Osteocyte (in vitro differentiated cells): ENCODE data around the gene P4HTM. TPM values are rescaled to one million over a fixed set of nuclear protein-coding genes. Genes with fewer than 3 reads are reported as not detected.

Source experiments
- DNase-seq: peaks from one replicate; pipeline ENCODE4 v3.0.0; 2021; ENCODE audit warnings: mixed read lengths; ENCODE audit not compliant: unreplicated experiment; ENCODE audit errors: extremely low spot score
- H3K27ac Mint-ChIP-seq: one replicate; pipeline ENCODE4 v1.8.0; 2021; ENCODE audit warnings: mild to moderate bottlenecking, mixed read lengths; ENCODE audit not compliant: unreplicated experiment
- H3K27me3 Mint-ChIP-seq: one replicate; pipeline ENCODE4 v1.8.0; 2021; ENCODE audit warnings: mixed read lengths; ENCODE audit not compliant: unreplicated experiment
- H3K36me3 Mint-ChIP-seq: one replicate; pipeline ENCODE4 v1.8.0; 2021; ENCODE audit warnings: mixed read lengths; ENCODE audit not compliant: unreplicated experiment
- H3K4me1 Mint-ChIP-seq: one replicate; pipeline ENCODE4 v1.8.0; 2021; ENCODE audit warnings: mixed read lengths; ENCODE audit not compliant: unreplicated experiment
- H3K4me3 Mint-ChIP-seq: one replicate; pipeline ENCODE4 v1.8.0; 2021; ENCODE audit warnings: mild to moderate bottlenecking, moderate library complexity, mixed read lengths; ENCODE audit not compliant: unreplicated experiment
- H3K9me3 Mint-ChIP-seq: one replicate; pipeline ENCODE4 v1.8.0; 2021; ENCODE audit warnings: mixed read lengths; ENCODE audit not compliant: unreplicated experiment
- total RNA-seq: library from RNA; stranded (reverse); gene quantifications from 2 replicates; pipeline ENCODE4 v1.2.1, GENCODE V29; 2021
- TF ChIP-seq, protein P1 (sequence below): fragments of 200-600 bp; sonication (generic); IDR thresholded peaks from 2 replicates; pipeline ENCODE4 v1.5.0; 2021; ENCODE audit warnings: antibody characterized with exemption, mild to moderate bottlenecking, moderate library complexity

P4HTM gene
- total RNA-seq, 1 donor from 2014 or later: 35.6 TPM

GRCh38 chr3:49025005-49025792 is 35.2 kb downstream of the P4HTM start:
- no peak overlapping the region for H3K27ac Mint-ChIP-seq
- H3K36me3 Mint-ChIP-seq: peaks cover 30% of the 10 kb centered on the region

DNA sequence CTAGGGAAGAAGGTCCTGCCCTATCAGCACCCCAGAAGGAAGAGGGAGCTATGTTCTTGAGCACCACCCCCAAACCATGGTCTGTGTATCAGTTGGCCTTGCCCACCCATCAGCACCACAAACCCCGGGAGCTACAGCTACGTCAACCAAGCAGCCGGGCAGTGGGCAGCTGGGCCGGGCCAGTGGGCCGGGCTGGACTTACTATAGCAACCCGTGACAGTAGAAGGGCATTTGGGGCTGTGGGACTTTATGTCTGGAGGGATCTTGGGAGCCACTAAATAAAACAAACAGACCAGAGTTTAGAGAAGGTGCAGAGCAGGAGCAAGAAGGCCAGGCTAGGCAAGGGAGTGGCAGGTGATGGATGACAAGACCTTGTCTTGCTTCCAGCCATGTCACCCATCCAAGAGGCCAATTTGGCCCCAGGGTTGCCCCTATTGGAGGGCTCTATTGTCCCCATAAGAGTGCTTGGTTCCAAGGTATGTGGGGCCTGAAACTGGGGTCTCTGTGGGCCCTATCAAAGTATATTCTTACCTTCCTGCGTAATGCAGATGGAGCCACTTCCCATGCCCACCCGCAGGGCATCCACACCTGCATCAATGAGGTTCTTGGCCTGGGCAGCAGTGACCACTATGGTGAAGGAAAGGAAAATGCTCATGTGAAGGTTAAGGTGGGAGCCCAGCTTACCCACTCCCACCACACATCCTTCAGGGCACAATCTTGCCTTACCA is 35.9 kb downstream of the P4HTM start:
- Mint-ChIP-seq H3K9me3 (no peaks in the 10 kb centered on the region), H3K4me1 (peaks cover 31% of the 10 kb centered on the region), H3K4me3 (no peak overlapping the region), H3K27ac (no peak overlapping the region), H3K36me3 (peaks cover 30% of the 10 kb centered on the region), H3K27me3 (no peaks in the 10 kb centered on the region)
- TF ChIP-seq, protein P1, sequence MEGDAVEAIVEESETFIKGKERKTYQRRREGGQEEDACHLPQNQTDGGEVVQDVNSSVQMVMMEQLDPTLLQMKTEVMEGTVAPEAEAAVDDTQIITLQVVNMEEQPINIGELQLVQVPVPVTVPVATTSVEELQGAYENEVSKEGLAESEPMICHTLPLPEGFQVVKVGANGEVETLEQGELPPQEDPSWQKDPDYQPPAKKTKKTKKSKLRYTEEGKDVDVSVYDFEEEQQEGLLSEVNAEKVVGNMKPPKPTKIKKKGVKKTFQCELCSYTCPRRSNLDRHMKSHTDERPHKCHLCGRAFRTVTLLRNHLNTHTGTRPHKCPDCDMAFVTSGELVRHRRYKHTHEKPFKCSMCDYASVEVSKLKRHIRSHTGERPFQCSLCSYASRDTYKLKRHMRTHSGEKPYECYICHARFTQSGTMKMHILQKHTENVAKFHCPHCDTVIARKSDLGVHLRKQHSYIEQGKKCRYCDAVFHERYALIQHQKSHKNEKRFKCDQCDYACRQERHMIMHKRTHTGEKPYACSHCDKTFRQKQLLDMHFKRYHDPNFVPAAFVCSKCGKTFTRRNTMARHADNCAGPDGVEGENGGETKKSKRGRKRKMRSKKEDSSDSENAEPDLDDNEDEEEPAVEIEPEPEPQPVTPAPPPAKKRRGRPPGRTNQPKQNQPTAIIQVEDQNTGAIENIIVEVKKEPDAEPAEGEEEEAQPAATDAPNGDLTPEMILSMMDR: no peak
- no peak for DNase-seq

More at GRCh38 chr3:49025005-49025792, 35.2 kb downstream of the P4HTM start:
- TF ChIP-seq, protein P1: no peak
- Mint-ChIP-seq H3K4me3 (no peak overlapping the region), H3K4me1 (peaks cover 33% of the 10 kb centered on the region), H3K27me3 (no peaks in the 10 kb centered on the region), H3K9me3 (no peaks in the 10 kb centered on the region)
- no peak for DNase-seq

DNA sequence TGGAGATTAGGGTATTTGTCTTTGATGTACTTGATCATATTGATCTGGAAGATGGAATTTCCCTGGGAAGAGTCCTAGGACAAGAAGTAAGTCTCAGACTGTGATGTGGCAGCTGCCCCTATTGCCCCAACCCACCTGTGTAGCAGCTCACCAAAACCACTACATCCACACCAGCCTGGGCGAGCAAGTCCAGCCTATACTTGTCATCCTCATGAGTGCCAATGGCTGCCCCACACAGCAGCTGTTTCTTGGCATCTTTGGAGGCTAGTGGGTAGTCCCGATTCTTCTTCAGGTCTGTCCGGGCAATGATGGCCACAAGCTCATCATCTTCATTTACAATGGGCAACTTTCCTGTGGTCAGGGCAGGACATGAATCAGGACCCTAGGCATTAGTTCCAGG is 36.5 kb downstream of the P4HTM start:
- no peak overlapping the region for H3K4me3 Mint-ChIP-seq
- H3K4me1 Mint-ChIP-seq: peaks cover 31% of the 10 kb centered on the region
- no peak for DNase-seq
- peaks cover 33% of the 10 kb centered on the region for H3K36me3 Mint-ChIP-seq
- no peaks in the 10 kb centered on the region for H3K27me3 Mint-ChIP-seq
- H3K27ac Mint-ChIP-seq: no peak overlapping the region
- TF ChIP-seq, protein P1: no peak
- no peaks in the 10 kb centered on the region for H3K9me3 Mint-ChIP-seq

- peaks cover 29% of the 10 kb centered on the region for H3K4me1 Mint-ChIP-seq
- H3K4me3 Mint-ChIP-seq: peak overlapping the region; percentile 22
- no peaks in the 10 kb centered on the region for H3K9me3 Mint-ChIP-seq
- peak overlapping the region; percentile 95 for H3K27ac Mint-ChIP-seq
- TF ChIP-seq, protein P1: no peak
- peaks cover 38% of the 10 kb centered on the region for H3K36me3 Mint-ChIP-seq
- no peaks in the 10 kb centered on the region for H3K27me3 Mint-ChIP-seq
- DNase-seq: no peak
Measured at GRCh38 chr3:49027634-49028033, 37.6 kb downstream of the P4HTM start.

GRCh38 chr3:49028298-49028672 is 38.2 kb downstream of the P4HTM start:
- no peak for DNase-seq
- TF ChIP-seq, protein P1: no peak
- Mint-ChIP-seq H3K4me3 (peak overlapping the region; percentile 92), H3K36me3 (peaks cover 33% of the 10 kb centered on the region), H3K9me3 (no peaks in the 10 kb centered on the region), H3K4me1 (peaks cover 22% of the 10 kb centered on the region), H3K27ac (peak overlapping the region; percentile 95), H3K27me3 (no peaks in the 10 kb centered on the region)
